DMS153 (cell line): Measurements from ENCODE around the gene RAPH1.
"Not testable (repeated sequence)": the region's sequence is repeated elsewhere in the genome, so short reads cannot be mapped to it uniquely, and the experiment has no call there.

Experiments used
- DNase-seq: peaks from one replicate; lab custom pipeline; 2025; lab: John Stamatoyannopoulos, UW

Gene RAPH1

DNA sequence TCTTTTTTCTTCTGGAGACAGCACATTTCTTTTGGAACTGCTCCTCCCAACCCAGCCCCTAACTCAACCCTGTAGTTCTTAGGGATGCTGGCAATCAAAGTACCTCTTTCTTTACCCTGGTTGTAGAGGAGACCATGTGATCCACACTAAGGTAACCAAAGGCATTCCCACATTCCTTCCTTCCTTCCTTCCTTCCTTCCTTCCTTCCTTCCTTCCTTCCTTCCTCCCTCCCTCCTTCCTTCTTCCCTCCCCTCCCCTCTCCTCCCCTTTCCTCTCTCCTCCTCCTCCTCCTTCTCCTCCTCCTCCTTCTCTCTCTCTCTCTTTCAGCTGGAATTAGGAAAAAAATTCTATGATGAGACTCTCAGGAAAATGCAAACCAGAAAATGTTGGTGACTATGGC lies 13.8 kb upstream of the RAPH1 start:
- DNase-seq: no peak

DNA sequence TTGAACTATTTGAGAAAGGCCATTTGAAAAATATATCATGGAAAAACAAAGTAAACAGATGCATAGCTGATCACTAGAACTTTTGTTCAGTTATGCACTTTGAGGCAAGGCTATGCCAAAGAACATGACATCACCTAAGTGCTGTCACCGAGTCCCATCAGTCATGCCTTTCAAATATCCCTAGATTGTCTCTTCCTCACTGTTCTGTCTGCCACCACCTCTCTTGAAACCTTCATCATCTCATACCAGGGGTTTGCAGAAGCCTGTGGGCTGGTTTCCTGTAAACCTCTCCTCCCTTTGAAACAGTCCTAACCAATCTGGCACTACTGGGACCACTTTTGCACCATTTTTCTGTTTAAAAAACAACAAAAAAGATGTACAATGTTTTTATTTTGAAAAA lies 12.3 kb upstream of the RAPH1 start:
- DNase-seq: no peak

DNA sequence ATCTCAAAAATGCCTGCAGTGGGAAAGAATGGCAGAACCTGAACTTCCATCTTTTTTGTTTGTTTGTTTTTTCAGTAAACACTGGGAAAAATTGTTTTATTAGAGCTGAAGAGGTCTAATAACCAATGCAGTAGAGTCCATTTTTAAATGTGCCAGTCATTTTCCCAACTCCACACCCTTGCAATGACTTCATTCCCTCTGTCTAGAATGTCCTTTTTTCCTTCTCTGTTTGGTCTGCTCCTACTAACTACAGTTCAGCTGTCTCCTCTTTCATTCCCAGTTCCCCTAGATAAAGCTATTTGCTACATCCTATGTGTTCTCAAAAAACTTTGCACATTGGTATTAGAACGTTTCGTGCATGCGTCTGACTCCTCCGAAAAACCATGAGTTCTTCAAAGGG lies 9.3 kb upstream of the RAPH1 start:
- no peak for DNase-seq

DNA sequence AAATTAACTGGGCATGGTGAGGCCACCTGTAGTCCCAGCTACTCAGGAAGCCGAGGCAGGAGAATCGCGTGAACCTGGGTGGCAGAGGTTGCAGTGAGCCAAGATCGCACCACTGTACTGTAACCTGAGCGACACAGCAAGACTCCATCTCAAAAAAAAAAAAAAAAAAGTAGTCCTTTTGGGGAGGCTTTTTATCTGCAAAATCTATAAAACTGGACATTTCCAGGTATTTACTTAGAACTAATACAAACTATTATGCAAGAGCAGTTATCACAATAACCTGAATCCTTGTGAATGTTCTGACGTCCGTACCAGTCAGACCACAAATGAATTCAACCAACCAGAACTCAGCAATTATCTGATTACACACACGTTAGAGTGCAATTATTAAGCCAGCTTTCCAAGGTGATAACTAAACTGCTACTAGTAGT lies 8.8 kb upstream of the RAPH1 start:
- DNase-seq: no peak

DNA sequence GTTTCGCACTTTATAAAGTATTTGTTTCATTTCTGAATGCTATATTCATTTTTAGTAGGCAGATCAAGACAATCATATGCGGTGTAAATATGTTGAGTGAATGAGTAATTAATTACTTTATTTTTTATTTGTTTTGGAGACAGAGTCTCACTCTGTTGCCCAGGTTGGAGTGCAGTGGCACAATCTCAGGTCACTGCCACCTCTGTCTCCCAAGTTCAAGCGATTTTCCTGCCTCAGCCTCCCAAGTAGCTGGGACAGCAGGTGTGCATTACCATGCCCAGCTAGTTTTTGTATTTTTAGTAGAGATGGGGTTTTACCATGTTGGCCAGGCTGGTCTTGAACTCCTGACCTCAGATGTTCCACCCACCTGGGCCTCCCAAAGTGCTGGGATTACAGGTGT lies 5.5 kb upstream of the RAPH1 start:
- not testable (repeated sequence) for DNase-seq

DNA sequence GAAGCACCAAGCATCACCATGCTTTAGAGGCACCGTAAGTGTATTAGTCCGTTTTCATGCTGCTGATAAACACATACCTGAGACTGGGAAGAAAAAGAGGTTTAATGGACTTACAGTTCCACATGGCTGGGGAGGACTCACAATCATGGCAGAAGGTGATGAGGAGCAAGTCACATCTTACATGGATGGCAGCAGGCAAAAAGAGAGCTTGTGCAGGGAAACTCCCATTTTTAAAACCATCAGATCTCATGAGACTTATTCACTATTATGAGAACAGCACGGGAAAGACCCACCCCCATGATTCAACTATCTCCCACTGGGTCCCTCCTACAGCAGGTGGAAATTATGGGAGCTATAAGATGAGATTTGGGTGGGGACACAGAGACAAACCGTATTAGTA lies 3.1 kb upstream of the RAPH1 start:
- not testable (repeated sequence) for DNase-seq

DNA sequence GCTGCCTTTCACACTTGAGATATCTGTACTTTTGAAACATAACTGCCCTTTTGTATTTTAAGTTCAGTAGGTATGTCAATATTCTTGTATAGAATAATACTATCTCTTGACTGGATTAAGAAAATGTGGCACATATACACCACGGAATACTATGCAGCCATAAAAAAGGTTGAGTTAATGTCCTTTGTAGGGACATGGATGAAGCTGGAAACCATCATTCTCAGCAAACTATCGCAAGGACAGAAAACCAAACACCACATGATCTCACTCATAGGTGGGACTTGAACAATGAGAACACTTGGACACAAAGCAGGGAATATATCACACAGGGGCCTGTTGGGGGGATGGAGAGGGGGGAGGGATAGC lies 1.5 kb upstream of the RAPH1 start:
- not testable (repeated sequence) for DNase-seq

DNA sequence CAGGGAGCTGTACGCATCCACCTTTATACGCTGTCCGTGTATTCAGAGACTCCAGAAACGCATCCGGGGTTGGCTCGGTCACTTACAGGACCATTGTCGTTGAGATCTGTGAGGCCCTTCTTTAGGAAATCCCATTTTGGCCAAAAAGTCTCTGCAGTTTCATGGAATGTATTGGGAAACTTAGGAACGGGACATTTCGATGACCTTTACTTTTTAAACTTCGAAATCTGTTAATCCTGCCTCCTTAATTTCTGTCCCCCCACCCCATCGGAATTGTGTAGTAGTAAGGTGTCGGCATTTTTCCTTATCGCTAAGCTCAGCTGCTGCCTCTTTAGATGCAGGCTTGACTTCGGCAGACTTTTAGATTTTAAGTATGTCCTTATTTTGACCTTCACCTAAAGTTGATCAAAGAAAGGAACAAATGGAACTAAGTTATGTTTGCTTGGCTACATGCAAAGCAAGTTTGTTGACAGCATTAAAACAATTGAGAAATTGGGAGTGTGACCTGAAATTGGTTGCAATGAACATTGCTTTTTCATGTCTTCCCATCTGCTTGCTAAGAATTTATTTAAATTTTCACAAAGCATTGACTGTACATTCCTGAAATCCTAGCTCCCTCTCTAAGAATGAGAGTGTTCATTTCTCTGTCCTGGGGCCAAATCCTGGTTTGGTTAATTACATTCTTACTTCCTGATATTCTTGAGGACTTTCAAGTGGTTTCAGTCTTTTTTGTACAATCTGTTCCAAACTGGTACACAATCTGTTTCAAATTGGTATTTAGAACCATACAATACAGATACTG lies 884 bp upstream of the RAPH1 start:
- DNase-seq: no peak

DNA sequence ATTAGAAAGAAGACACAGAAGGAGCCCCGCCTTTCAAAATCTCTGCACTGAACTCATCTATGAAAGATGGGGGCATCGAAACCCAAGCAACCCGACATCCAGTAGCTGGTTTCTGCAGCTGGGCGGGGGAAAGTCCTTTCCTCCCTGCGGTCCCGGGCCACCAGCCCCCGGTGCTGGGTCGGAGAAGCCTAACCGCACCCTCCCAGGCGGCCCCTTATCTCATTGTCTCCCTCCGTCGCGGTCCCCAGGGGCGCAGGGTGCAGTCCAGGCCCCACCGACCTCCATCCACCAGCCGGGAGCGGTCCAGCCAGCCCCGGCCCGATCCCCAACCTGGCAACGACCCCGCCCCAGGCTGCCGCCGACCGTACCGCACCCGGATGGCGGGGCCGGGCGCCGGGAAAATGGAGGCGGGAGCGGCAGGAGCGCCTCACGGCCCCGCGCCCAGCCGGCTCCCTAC lies 452 bp downstream of the RAPH1 start:
- no peak for DNase-seq

DNA sequence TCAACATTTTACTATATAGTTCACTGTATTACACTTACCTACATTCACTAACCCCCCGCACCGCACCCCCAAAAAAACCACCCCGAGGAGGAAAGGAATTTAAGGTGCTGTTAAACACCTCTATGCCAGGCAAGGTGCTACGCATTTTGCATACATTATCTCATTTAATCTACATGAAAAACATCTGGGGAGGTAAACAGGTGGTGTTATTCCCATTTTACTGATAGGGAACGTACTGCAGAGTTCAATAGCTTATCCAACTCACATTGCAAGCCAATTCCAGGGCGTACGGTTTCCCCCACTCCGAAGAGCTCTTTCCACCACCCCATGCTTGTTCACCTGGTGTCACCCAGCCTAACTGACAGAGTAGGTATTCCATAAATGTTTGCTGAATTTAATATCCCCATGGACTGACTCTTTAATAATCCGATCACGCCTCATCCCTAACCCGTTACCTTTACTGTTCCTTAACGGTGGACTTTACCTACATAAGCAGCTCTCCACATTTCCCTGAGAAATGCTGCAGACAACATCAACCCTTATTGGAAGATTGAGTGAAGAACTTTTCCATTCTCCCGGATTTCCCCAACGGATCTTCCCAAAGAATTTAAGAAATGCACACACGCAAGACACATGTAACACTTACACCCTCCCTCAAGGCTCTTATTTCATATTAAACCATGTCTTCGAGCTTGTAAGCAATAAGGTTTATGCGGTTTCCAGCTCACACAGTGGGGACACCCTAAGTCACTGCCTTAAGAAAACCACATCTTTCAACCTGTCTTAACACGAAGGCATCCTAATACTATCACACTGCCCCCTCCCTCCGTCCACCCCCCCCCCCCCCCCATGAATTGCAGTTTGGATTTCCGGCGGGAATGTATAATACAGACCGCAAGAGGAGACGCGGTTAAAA lies 1.2 kb downstream of the RAPH1 start:
- no peak for DNase-seq

DNA sequence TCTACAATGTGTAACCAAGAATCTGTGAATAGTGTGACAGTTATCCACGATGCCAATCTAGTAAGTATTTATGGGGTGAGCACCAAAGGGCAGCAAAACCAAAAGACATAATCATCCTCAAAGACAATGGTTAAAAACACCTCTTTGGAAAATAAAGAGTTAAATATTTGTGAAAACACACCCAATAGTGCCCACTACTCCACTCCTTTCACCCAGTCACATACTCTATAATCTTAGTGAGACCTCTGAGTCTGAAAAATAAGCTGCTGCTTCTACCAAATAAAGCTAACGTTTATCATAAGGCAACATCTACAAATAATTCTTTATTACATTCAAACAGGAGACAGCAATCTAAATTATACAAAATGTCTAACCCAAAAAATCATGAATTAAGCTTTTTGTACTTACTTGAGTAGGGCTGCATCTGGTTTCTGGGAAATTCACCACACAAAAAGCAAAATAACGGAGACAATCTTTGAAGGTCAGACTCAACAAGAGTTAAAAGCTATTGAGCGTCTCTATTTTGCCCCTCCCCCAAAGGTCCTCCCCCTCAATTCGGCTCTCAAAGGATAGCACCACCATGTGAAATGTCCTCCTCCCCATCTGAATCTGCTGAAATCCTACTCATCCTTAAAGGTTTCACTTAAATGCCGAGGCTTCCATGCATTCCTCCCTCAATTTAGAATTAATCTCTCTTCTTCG lies 2.0 kb downstream of the RAPH1 start:
- DNase-seq: no peak

DNA sequence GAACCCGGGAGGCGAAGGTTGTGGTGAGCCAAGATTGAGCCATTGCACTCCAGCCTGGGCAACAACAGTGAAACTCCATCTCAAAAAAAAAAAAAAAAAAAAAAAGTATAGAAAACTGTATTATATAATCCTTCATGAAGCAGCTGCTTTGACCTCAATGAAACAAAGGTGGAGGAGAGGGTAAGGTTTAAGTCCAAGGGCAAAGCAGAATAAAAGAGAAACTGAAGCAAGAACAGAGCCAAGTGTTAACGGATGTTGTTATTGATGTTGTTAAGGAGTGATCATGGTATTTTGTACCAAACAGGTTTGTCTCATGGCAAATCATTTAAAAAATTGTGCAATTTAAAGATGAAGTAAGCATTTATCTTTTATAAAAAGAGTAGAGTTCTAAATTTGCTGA lies 7.4 kb downstream of the RAPH1 start:
- no peak for DNase-seq

DNA sequence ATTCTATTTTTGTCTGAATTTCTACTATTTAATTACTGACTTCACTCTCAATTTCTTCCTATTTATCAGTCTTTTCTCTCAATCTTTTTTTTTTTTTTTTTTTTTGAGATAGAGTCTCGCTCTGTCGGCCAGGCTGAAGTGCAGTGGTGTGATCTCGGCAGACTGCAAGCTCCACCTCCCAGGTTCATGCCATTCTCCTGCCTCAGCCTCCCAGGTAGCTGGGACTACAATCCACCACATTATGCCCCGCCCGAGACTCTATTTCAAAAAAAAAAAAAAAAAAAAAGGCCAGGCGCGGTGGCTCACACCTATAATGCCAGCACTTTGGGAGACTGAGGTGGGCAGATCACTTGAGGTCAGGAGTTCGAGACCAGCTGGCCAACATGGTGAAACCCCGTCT lies 21.8 kb downstream of the RAPH1 start:
- DNase-seq: not testable (repeated sequence)

DNA sequence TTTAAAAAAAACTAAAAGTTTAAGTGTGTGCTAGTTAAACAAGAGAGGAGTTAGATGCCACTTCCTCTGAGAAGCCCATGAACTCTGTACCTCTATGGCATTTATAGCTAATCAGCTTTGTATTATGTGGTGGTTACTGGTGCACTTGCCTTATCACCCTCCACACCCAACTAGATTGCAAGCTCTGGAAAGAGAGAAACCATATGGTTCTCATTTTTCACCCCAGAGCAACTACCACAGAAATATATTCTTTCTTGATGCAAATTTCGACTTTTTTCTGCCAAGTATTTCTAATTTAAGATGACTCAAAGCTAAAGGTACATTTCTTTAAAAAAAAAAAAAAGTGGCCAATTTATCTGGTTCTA lies 24.2 kb downstream of the RAPH1 start:
- no peak for DNase-seq

DNA sequence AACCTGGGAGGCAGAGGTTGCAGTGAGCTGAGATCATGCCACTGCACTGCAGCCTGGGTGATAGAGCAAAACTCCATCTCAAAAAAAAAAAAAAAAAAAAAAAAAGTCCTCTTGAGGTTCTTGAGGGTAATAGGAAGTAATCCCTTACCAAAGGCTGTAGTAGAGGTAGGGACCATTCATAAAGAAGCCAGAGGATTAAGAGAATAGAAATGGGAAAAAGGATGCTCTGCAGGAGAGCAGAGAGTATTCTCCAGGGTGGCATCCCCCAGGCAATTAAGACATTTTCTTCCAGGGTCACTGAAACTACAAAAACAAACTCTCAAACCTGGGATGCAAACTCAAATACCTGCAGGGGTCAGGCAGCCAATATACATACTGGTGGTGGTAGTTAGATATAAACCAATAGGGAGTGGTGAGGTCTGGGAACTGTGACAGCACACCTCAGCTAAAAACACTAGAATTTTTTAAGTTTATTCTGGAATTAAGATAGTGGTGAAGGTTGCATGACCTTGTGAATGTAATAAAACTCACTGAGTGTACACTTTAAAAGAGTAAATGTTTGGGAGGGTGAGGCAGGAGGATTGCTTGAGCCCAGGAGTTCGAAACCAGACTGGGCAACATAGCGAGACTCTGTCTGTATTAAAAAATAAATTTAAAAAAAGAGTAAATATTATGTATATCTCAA lies 24.7 kb downstream of the RAPH1 start:
- no peak for DNase-seq

DNA sequence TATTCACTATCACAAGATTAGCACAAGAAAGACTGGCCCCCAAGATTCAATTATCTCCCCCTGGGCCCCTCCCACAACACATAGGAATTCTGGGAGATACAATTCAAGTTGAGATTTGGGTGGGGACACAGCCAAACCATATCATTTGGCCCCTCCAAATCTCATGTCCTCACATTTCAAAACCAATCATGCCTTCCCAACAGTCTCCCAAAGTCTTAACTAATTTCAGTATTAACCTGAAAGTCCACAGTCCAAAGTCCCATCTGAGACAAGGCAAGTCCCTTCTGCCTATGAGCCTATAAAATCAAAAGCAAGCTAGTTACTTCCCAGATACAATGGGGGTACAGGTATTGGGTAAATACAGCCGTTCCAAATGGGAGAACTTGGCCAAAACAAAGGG lies 31.6 kb downstream of the RAPH1 start:
- DNase-seq: not testable (repeated sequence)

DNA sequence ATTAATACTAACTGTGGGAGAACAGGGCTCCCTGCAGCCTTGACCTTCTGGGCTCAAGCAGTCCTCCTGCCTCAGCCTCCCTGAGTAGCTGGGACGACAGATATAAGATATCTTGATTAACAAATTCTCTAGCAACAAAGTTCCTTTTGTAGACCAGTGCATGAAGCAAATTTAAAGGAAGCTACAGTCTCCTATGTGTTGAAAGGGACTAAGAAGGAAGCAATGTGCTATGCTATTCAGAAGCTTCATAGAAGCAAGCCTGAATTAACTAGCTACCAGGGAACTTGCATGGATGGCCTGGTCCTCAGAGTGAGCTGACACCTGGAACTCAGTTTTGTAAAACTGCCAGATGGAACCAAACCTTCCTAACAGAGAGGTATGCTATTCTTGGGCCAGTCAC lies 33.2 kb downstream of the RAPH1 start:
- no peak for DNase-seq

DNA sequence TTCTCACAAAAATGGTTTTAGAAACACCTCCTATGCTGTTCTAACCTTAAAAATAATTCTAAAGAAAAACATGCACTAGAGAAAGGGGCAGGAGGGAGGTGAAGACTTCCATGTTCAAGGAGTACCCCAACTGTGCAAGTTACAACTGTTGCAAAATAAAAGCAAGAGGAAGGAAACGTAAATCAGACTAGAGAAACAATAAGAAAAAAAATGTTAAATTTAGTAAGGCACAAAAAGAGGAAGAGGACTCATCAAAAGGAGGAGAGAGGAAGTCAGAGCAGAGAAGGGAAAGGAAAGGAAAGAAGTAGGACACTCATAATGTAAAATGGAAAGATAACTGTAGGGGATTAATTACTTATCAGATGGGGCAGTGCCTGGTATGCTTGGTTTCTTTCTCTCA lies 34.1 kb downstream of the RAPH1 start:
- DNase-seq: no peak

DNA sequence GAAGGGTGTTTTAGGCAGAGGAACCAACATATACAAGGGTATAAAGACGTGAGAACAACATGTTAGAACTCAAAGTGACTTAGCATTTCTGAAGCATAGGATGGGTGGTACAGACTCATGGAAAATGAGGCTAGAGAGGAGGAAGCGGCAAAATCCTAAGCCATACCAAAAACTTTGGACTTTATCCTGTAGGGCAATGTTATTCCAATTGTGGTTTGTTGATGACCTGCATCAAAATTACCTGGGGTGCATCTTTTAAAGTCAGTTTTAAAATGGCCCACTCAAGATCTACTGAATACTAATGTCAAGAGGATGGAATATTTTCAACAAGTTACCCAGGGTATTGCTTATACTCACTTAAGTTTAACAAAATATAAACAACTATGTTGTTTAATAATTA lies 34.8 kb downstream of the RAPH1 start:
- no peak for DNase-seq

DNA sequence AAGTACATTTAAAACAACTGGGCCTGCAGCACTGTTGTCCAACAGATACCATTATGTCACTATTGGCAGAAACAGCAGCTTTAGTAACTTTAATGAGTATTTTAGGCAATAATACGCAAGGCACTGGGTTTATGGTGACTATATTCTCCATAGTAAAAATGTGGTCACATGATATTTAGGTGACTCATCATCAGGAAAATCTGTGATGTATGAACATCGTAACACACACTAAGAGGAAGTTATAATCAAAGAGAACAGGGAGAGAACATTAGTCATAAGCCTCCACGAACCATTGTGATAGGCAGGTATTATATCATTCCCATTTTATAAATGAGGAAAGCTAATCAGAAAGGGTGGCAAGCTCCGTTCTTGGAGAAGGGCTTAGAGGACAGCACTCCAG lies 36.9 kb downstream of the RAPH1 start:
- no peak for DNase-seq

DNA sequence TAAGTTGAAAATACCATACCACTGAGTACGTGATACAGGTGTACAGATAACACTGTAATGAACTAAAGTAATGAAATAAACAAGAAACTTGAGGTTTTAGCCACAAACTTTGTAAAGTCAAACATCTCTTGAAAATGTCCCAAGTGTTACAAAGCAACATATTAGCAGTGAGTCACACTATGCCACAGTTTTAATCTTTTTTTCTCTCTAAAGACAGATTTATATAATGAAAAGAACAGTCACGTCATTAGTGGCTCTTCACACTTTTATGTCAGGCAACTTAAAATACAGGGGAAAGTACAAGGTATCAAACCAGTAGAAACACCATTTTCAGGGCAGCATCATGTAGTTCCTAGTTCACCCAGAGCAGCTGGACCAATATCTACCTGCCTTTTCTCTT lies 42.1 kb downstream of the RAPH1 start:
- DNase-seq: no peak

DNA sequence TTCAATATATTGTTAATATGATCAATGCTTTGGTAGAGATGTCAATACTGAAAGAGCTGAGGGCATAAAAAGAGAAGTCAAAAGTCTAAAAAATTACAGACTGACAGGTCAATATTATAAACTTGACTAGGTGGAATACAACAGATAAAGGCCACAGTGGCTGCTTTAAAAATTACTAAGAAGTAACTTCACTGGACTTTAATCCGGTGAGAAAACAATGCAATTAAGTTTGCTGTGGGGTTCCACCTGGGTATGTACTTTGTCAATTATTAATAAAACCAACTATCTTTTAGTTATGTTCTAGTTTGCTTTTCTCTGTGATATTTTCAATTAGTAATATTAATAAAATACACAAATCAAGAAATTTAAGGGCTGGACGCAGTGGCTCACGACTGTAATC lies 44.7 kb downstream of the RAPH1 start:
- no peak for DNase-seq
